OCI-M2 (cell line): Measurements from ENCODE around the gene TUT4.
A peak's percentile ranks its signal among the peaks of the same experiment; 100 is the strongest.

Experiments
- DNase-seq: peaks from one replicate; lab custom pipeline; 2025; ENCODE audit not compliant: unreplicated experiment; lab: John Stamatoyannopoulos, UW

The TUT4 gene

GRCh38 chr1:52404975-52405338 lies 147.9 kb downstream of the TUT4 start:
- DNase-seq: no peak

- DNase-seq: peak; percentile 85
These were observed 148.5 kb downstream of the TUT4 start, which contains the start of the genes ORC1 and PRPF38A for GRCh38 chr1:52404116-52404974. Gene ORC1, minus strand, starts transcription at chr1:52404423. Its CDS starts 2,200 bp downstream, at chr1:52402223. Gene PRPF38A, plus strand, starts transcription at chr1:52404602. Its CDS starts 148 bp downstream, at chr1:52404750.

- DNase-seq: no peak
These were observed 149.3 kb downstream of the TUT4 start for GRCh38 chr1:52403566-52404115.

- no peak for DNase-seq
These were observed 150.0 kb downstream of the TUT4 start for GRCh38 chr1:52402860-52403240.

GRCh38 chr1:52400131-52400530 lies 152.8 kb downstream of the TUT4 start:
- no peak for DNase-seq

- no peak for DNase-seq
These were observed 153.3 kb downstream of the TUT4 start for GRCh38 chr1:52399629-52400028.

GRCh38 chr1:52393174-52393573 lies 159.7 kb downstream of the TUT4 start:
- no peak for DNase-seq

GRCh38 chr1:52386458-52386857 lies 166.4 kb downstream of the TUT4 start:
- DNase-seq: no peak

- DNase-seq: no peak
These were observed 167.5 kb downstream of the TUT4 start for GRCh38 chr1:52385376-52385775.
